GM19438 (cell line): ENCODE data around the gene DRD2.

Source experiments
- ATAC-seq: cut with Tn5 transposase; IDR thresholded peaks from one replicate; pipeline ENCODE4 v1.9.1; 2021; ENCODE audit warnings: low read depth; ENCODE audit not compliant: unreplicated experiment

Gene DRD2

GRCh38 chr11:113487622-113488021 is 12.4 kb upstream of the DRD2 start:
- no peak for ATAC-seq

GRCh38 chr11:113484223-113484622 is 9.0 kb upstream of the DRD2 start:
- ATAC-seq, result no peak

- ATAC-seq, result no peak
Observed at GRCh38 chr11:113481672-113482071, 6.5 kb upstream of the DRD2 start.

DNA sequence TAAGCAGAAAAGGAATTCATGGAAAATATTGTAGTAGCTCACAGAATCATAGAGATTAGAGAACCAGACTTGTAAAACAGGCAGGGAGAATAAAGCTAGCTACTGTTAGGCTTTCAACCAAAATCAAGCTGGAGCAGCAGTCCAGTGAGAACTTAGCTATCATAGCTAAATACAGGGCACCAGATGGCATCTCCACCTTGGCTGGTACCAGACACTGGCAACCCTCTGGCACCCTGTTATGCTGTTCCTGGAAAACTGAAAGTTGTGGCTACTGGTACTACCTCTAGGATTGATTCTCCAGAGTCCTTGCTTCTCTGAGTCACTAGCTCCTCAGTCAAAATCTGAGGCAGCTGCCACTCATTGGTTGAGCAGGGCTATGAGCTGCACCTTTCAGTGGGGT is 6.0 kb upstream of the DRD2 start:
- no peak for ATAC-seq

GRCh38 chr11:113477321-113477720 is 2.1 kb upstream of the DRD2 start:
- ATAC-seq, result no peak

- ATAC-seq, result no peak
Observed at GRCh38 chr11:113476553-113476952, 1.4 kb upstream of the DRD2 start.

DNA sequence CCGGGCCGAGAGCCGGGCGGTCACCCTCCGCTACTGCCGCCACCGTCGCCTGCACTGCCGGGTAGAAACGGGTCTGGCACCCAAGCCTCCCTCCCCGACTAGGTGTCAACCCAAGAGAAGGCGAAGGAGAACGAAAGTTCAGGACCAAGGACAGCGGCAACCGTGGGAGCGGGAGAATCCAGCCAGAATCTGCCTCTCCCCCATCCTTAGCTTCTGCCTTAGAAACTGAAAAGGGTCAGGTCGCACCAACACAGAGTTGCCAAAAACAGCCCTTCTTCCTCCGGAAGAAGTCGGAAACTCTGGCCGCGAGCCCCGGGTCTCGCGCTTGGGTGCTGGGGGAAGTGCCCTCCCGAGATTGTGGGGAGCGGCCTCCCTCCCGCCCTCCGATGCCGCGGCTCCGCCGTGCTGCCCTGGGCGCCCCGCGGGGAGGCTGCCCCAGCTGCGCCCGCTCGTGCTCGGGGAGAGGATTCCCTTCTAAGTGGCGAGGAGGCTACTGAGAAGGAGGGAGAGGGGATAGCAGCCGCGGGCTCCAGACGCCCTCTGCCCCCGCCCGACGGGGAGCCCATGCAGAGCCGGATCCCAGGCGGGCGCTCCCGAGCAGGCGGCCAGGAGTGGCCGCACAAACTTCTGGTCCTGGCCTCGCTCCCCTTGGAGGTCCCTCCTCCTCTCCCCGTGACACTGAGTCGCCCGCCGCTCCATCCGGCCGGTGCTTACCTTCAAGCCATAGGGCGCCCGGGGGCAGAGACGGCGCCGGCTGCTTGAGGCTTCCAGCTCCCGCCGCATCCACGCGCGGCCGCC is 637 bp downstream of the DRD2 start:
- no peak for ATAC-seq

DNA sequence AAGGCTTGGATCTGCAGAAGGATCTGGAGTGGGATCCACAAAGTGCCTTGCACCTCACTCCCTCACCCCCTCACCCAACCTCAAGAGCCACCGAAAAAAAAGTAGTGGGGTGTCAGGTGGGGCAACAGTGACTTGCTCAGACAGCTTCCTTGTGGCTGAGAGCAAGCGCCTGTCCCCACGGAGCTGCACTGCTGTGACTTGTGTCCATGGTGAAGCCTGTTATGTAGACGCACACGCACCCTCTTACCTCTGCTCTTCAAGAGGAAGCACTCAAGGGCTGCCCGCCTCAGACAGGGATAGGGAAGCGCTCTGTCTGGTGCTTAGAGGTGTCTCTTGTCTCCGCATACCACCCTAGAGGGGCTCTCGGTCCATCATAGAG is 1.2 kb downstream of the DRD2 start:
- ATAC-seq, result no peak

- no peak for ATAC-seq
Observed at GRCh38 chr11:113472471-113472870, 2.7 kb downstream of the DRD2 start.

DNA sequence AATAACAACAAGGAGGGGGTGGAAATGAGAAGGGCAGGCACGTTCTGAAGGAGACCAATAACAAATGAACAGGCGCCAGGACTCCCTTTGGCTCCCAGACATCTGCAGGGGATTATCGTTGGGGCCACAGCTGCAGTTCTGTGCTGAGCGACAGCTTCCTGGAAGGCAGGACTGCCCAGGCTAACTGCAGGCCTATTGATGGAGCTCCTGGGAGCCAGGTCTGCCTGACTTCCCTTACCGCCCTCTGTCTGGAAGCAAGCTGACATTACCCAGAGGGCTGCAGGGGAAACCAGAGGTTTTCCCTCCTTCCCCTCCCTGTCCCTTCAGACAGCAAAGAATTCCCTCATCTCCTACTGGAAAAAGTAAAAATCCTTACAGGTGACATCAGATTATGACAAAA is 5.0 kb downstream of the DRD2 start:
- no peak for ATAC-seq

DNA sequence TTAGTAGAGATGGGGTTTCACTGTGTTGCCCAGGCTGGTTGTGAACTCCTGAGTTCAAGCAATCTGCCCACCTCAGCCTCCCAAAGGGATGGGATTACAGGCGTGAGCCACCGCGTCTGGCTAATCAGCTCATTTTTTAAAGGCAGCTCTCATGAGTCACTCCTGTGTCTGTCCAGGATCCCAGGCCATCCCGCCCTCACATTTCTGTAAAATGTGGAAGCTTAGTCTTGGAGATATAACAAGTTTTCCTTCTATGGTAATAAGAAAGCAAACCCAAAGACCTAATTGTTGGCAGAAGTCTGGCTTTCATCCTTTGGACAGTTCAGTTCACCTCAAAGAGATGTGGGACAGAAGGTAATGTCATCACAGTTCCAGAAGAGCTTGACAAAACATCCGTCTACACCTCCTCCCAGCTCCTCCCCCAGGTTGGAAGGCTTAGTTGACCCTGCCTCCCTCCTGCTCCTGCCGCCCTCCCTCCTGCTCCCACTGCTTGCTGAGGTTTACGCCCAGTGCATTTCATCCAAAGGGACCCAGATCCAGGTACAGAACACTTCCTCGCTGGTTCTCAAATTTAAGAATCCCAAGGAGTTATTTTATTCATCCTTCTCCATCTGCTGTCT is 6.4 kb downstream of the DRD2 start:
- no peak for ATAC-seq

DNA sequence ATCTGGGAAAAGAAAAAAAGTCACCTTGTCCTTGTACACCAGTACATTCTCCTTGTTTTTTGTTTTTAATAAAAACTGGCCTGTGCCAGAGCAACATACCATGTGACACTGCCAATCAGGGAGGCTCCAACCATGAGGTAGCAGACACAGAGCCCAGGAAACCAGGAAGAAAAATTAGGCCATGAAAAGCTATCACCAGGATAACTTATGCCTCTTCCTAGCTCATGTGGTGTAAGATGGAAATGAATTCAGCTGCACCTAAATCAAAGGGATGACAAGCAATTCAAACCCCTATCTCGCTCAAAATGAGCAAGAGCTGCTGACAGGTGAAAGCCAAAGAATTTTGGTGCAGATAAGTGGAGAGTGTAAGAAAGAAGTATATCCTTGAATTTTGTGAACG is 7.7 kb downstream of the DRD2 start:
- no peak for ATAC-seq

- ATAC-seq, result no peak
Observed at GRCh38 chr11:113465786-113466185, 9.4 kb downstream of the DRD2 start.

DNA sequence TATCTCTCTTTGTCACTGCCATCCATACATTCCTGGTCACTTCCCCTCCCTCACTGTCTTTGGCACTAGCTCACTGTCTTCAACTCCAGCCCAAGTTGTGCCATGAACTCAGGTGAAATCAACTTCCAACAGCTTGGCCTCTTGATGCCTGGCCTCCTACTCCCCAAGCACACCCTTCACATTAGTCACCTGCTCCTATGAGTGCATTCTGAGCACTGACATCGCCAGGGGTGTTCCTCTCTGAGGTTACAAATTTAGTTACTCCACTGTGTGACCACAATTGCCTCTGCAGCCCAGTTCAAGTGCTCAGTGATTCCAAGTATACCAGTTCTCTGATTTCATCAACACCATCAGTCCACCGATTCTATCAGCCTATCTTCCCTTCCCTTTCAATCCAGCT is 10.8 kb downstream of the DRD2 start:
- no peak for ATAC-seq

GRCh38 chr11:113462830-113463229 is 12.4 kb downstream of the DRD2 start:
- no peak for ATAC-seq

DNA sequence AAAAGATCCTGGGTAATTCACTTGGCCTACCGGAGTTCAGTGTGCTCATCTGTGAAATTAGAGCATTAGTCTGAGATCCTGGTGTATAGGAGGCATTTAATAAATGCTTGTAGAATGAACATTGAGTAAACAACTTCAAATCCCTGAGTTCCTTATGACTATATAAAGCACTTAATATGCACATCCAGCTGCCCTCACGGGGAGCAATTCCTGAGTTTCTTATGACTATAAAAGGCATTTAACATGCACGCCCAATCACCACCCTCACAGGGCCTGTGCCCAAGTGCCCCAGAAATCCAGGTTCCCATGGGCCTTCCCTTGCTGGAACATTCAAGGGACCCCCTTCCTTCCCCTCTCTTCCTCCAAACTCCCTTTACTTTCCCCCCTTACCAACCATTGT is 13.6 kb downstream of the DRD2 start:
- ATAC-seq, result no peak

DNA sequence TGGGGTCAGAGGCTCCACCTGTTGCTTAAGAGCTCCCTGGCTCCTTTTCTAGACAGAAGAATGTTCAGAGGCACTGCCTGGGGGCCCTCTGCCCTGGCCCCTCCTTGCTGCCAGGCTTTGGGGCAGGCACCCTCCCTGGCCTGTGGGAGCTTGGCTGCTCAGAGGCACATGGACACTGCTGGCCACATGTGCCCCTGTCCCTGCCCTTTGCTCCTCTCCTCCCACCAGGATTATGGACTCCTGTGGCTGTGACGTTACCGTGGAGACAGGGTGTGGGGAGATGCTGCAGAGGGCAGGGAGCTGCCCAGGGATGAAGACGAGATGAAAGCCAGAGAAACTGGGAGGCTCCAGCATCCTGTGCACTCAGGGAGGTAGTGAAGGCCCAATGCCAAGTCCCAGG is 14.7 kb downstream of the DRD2 start:
- no peak for ATAC-seq

DNA sequence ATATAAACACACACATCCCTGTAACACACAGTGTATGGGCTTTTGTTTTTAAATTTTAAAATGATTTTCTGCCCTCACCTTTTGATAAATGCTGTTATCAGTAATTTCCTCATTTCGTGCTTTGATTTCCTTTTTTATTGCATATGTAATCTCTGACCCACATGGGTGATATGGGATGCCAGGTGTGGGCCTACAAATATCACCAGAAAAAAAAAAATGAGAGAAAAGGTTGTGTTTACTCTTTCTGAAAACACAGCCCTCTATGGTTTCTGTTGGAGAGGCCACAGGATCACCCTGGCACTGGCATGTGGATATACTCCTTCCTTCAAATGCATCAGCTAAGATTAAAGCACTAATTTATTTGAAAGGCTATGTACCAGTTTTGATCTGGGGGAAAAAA is 17.0 kb downstream of the DRD2 start:
- ATAC-seq, result no peak

DNA sequence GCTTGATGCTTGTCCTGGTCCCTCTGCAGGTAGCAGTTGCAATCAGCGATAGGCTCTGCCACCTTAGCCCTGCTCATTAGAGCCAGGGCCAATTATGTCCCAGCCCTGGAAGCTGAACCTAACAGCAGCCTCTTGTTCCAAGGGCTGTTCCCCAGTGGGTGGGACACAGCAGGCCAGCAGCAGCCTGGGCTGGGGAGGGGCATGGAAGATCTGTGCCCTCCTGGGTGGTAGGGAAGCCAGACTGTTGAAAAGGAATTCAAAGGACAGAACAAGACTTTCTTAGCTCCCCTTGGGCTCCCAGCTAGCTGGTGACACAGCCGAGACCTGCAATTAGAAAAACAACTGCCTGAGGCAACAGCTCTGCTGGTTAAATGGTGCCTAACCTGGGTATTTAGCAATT is 17.4 kb downstream of the DRD2 start:
- no peak for ATAC-seq

DNA sequence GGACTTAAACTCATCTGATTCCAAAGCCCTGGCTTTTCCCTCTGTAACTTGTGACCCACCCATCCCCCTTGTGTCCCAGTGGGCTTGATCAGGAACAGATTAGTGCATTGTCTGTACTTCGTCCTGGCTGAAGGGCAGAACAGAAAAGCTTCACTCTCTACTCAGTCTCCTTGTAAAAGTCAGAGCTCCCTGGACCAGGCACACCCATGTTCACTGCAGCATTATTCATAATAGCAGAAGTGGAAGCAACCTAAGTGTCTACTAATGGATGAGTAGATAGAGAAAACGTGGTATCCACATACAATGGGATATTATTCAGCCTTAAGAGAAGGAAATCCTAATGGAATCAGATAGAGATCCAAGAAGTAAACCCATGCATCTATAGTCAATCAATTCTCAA is 20.7 kb downstream of the DRD2 start:
- ATAC-seq, result no peak

- no peak for ATAC-seq
Observed at GRCh38 chr11:113449743-113450142, 25.5 kb downstream of the DRD2 start.

DNA sequence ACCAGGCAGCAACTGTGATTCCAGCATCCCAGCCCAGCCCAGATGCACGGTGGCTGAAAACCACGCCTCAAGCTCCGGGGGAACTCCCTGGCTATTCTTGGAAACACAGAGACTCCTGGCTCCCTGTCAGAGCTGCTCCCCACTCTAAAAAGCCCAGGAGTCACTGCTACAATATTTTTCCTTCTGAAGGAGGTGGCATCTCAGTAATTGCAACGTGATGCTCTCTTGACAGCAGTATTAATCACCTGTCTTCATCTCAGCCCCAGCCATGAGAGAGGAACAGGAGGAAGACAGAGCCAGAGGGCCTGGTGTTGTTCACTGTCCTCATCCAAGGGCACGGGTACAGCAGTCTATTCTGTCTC is 26.9 kb downstream of the DRD2 start:
- ATAC-seq, result no peak
